Endodermal cell (in vitro differentiated cells): Measurements from ENCODE around the gene CD163. TPM values are rescaled to one million over a fixed set of nuclear protein-coding genes. Genes with fewer than 3 reads are reported as not detected.

Source experiments
- DNase-seq: peaks from one replicate; pipeline ENCODE4 v3.0.0-alpha.2; 2017
- H3K27ac ChIP-seq: 2 replicates; pipeline ENCODE4 v1.5.1; 2013; ENCODE audit warnings: mild to moderate bottlenecking, low read depth, low read length, moderate library complexity
- H3K27me3 ChIP-seq: 2 replicates; pipeline ENCODE4 v1.6.1; 2013; ENCODE audit warnings: mild to moderate bottlenecking, low read length, moderate library complexity; ENCODE audit not compliant: insufficient read depth, control insufficient read depth, poor library complexity, severe bottlenecking
- H3K36me3 ChIP-seq: 2 replicates; pipeline ENCODE4 v1.7.0; 2013; ENCODE audit warnings: mild to moderate bottlenecking, low read length, moderate library complexity; ENCODE audit not compliant: control insufficient read depth, insufficient read depth
- H3K4me1 ChIP-seq: one replicate; pipeline ENCODE4 v1.7.0; 2013; ENCODE audit warnings: low read length; ENCODE audit not compliant: control insufficient read depth, insufficient read depth
- H3K4me3 ChIP-seq: 2 replicates; pipeline ENCODE4 v1.5.1; 2013; ENCODE audit warnings: mild to moderate bottlenecking, low read length, moderate library complexity
- H3K9ac ChIP-seq: 2 replicates; pipeline ENCODE4 v1.6.1; 2013; ENCODE audit warnings: mild to moderate bottlenecking, low read length, moderate library complexity; ENCODE audit not compliant: poor library complexity, severe bottlenecking; ENCODE audit errors: extremely low read depth
- H3K9me3 ChIP-seq: 2 replicates; pipeline ENCODE4 v1.6.1; 2013; ENCODE audit warnings: mild to moderate bottlenecking, low read length, moderate library complexity; ENCODE audit not compliant: control insufficient read depth
- H3K27ac Mint-ChIP-seq: 2 replicates; pipeline ENCODE4 v1.8.0; 2020; ENCODE audit warnings: mixed read lengths
- H3K27me3 Mint-ChIP-seq: 2 replicates; pipeline ENCODE4 v1.8.0; 2021; ENCODE audit warnings: mild to moderate bottlenecking, mixed read lengths; ENCODE audit not compliant: insufficient read depth
- H3K36me3 Mint-ChIP-seq: 2 replicates; pipeline ENCODE4 v1.8.0; 2020; ENCODE audit warnings: low read depth, mixed read lengths
- H3K4me1 Mint-ChIP-seq: 2 replicates; pipeline ENCODE4 v1.8.0; 2020; ENCODE audit warnings: mixed read lengths
- H3K4me3 Mint-ChIP-seq: 2 replicates; pipeline ENCODE4 v1.8.0; 2020; ENCODE audit warnings: mild to moderate bottlenecking, moderate library complexity, mixed read lengths
- H3K9me3 Mint-ChIP-seq: 2 replicates; pipeline ENCODE4 v1.8.0; 2020; ENCODE audit warnings: mild to moderate bottlenecking, mixed read lengths
- WGBS, 2 experiments: methylation state at CpG; one replicate each; pipeline versions ENCODE4 v1.1.5 to v1.1.7; 2013; ENCODE audit warnings: missing lambda C conversion rate in 2 of 2, mixed read lengths in 1 of 2; ENCODE audit not compliant: insufficient coverage in 1 of 2, insufficient read length in 1 of 2; 5-methylcytosine and 5-hydroxymethylcytosine counted together
- total RNA-seq, 2 donors: library from RNA; stranded (reverse); fragmentation: NEBNext Ultra II Directional in 1 of 2; extraction: Animal tissue kit (Norgen Biotek cat#: 25700) in 1 of 2; gene quantifications; 2 replicates in 1 of 2; 3 replicates in 1 of 2; pipeline ENCODE4 v1.2.1, GENCODE V29; 2021
- TF ChIP-seq, protein P1 (sequence below): fragments of 200-600 bp; sonication (generic); conservative IDR thresholded peaks from 2 replicates; pipeline ENCODE4 v1.5.0; 2021; ENCODE audit warnings: antibody characterized with exemption, mild to moderate bottlenecking

CD163 gene
- total RNA-seq, 2 donors from 2014 or later = 2.8 to 11.4 TPM

DNA sequence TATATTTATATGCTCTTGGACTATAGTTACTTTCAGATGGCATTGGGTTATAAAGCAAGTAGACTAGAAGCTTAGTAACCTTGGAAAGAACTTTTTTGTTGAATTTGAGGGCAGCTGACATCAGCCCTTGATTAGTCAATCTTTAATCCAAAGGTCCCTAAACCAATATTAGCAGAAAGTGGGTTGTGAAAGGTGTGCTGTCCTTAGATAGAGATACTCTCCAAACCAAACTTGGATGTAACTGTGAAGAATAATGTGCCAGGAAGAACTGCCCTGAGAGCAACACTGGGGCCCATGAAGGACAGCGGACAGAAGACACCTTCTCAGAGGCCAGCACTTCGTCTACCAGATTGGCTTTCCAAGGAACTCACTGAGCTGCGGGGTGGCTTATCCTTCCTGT is 10.6 kb downstream of the CD163 start:
- H3K27ac ChIP-seq = no peak overlapping the region
- no peak overlapping the region for H3K4me3 ChIP-seq
- H3K9ac ChIP-seq = no peak overlapping the region
- Mint-ChIP-seq H3K27ac (no peak overlapping the region), H3K27me3 (peaks cover 2% of the 10 kb centered on the region), H3K36me3 (peaks cover 3% of the 10 kb centered on the region), H3K4me1 (peaks cover 7% of the 10 kb centered on the region), H3K4me3 (no peak overlapping the region), H3K9me3 (peaks cover 9% of the 10 kb centered on the region)
- TF ChIP-seq, protein P1, sequence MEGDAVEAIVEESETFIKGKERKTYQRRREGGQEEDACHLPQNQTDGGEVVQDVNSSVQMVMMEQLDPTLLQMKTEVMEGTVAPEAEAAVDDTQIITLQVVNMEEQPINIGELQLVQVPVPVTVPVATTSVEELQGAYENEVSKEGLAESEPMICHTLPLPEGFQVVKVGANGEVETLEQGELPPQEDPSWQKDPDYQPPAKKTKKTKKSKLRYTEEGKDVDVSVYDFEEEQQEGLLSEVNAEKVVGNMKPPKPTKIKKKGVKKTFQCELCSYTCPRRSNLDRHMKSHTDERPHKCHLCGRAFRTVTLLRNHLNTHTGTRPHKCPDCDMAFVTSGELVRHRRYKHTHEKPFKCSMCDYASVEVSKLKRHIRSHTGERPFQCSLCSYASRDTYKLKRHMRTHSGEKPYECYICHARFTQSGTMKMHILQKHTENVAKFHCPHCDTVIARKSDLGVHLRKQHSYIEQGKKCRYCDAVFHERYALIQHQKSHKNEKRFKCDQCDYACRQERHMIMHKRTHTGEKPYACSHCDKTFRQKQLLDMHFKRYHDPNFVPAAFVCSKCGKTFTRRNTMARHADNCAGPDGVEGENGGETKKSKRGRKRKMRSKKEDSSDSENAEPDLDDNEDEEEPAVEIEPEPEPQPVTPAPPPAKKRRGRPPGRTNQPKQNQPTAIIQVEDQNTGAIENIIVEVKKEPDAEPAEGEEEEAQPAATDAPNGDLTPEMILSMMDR = no peak
- WGBS, 2 experiments = 95% methylated on average over 3 of the region's 3 CpGs; no CpG with 5 or more reads in 1 of the 2 experiments
- no peaks in the 10 kb centered on the region for H3K4me1 ChIP-seq
- H3K9me3 ChIP-seq = no peaks in the 10 kb centered on the region
- H3K27me3 ChIP-seq = no peaks in the 10 kb centered on the region
- no peaks in the 10 kb centered on the region for H3K36me3 ChIP-seq
- no peak for DNase-seq

DNA sequence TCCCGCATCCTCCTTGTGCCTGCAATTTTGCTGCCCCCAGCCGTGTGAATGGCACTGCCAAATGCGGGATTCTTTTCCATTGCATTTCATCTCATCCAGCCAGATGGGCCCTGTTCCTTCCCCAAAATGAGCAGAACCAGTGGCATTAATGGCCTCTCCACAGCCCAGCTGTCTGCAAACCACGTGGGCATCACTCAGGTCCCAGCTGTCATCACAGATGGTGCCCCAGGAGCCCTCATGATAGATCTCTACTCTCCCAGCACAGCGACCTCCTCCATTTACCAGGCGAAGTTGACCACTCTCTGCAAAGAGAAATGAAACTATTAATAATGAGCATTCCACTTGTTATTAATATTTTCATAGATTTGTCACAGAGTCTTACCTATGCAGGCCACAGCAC is 17.1 kb downstream of the CD163 start:
- Histone ChIP-seq H3K27ac (no peak overlapping the region), H3K9ac (no peak overlapping the region), H3K9me3 (no peaks in the 10 kb centered on the region), H3K4me3 (no peak overlapping the region), H3K36me3 (no peaks in the 10 kb centered on the region), H3K4me1 (no peaks in the 10 kb centered on the region), H3K27me3 (no peaks in the 10 kb centered on the region)
- Mint-ChIP-seq H3K4me3 (no peak overlapping the region), H3K9me3 (peaks cover 3% of the 10 kb centered on the region), H3K27ac (no peak overlapping the region), H3K4me1 (no peaks in the 10 kb centered on the region), H3K36me3 (peaks cover 4% of the 10 kb centered on the region), H3K27me3 (peaks cover 9% of the 10 kb centered on the region)
- TF ChIP-seq, protein P1 = no peak
- 91 to 92% methylated on average over 2 to 6 of the region's 6 CpGs for WGBS, 2 experiments
- DNase-seq = no peak

DNA sequence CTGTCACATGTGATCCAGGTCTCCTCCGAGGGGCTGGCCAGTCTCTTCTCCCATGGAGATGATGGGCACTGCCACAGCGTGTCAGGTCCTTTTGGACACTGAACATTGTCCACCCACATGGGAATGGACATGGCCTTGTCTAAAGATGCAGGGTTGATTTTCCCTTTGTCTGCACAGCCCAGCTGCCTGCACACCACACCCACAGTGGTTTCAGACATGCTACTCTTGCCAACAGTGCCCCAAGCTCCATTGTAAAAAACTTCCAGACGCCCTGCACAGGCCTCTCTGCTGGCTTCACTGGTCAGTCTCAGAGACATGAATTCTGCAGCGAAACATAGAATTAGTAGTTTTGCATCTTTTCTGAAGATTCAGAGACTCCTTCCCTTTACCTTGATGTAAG is 18.5 kb downstream of the CD163 start:
- peaks cover 9% of the 10 kb centered on the region for H3K27me3 Mint-ChIP-seq
- H3K9me3 Mint-ChIP-seq = peaks cover 3% of the 10 kb centered on the region
- Histone ChIP-seq H3K9ac (no peak overlapping the region), H3K4me1 (no peaks in the 10 kb centered on the region), H3K9me3 (no peaks in the 10 kb centered on the region), H3K27ac (no peak overlapping the region), H3K4me3 (no peak overlapping the region), H3K36me3 (no peaks in the 10 kb centered on the region), H3K27me3 (no peaks in the 10 kb centered on the region)
- DNase-seq = no peak
- H3K4me3 Mint-ChIP-seq = no peak overlapping the region
- H3K36me3 Mint-ChIP-seq = peaks cover 4% of the 10 kb centered on the region
- no peaks in the 10 kb centered on the region for H3K4me1 Mint-ChIP-seq
- H3K27ac Mint-ChIP-seq = no peak overlapping the region
- 68 to 70% methylated on average over 4 of the region's 4 CpGs for WGBS, 2 experiments
- TF ChIP-seq, protein P1 = no peak
